ENCODE data around the gene CRNN. TPM values are rescaled to one million over a fixed set of nuclear protein-coding genes. Genes with fewer than 3 reads are reported as not detected.

Gene CRNN
- total RNA-seq, 2 donors from 2014 or later = not detected

DNA sequence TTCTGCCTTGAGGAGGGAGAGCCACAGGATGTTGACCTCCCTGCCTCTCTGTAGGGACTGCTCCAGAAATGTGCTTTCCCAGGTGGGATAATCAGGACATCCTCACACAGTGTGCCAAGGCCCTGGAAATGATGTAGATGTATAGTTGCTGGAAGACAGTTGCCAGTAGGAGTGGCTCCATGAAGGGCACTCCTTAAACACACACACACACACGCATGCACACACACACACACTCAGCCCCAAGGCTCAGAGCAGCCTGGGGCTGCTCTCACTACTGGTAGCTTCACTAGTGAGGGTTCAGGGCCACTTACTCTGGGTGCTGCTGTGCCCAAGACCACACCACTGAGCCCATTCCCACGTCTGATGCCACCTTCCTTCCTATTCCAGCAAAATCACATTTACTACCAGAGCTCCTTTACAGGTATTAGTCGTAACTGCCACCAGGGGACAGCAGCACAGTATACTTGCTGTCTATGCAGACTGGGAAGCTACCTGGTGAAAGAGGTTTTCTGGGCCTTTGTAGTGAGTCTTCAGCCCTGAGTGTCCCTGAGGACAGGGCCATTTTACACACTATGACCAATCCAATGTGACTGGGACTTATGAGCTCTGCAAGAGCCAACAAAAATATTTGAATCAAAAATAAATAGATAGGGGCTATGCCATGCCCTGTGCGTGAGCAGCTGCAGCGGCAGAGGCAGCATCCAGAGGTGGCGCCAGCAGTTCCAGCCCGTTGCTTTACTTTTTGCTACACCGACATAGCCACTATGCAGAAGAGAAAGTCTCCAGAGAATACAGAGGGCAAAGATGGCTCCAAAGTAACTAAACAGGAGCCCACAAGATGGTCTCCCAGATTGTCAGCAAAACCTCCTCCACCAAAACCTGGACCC lies 15.0 kb downstream of the CRNN start:
- Mint-ChIP-seq H3K4me1 (peaks cover 11% of the 10 kb centered on the region), H3K4me3 (no peak overlapping the region), H3K27ac (no peak overlapping the region), H3K9me3 (no peaks in the 10 kb centered on the region), H3K27me3 (no peaks in the 10 kb centered on the region), H3K36me3 (ENCODE audit: low read depth) (no peaks in the 10 kb centered on the region)
- peak; percentile 35 for ATAC-seq (replicated peaks)

DNA sequence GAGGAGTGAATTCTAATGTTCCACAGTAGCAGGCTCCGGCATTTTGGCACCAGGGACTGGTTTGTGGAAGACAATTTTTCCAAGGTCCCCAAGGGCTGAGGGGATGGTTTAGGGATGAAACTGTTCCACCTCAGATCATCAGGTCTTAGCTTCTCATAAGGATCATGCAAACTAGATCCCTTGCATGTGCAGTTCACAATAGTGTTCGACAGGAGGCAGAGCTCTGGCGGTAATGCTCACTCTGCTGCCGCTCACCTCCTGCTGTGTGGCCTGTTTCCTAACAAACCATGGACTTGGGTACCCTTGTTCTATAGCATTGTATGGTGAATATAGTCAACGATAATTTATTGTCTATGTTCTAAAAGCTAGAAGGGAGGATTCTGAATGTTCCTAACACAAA lies 16.6 kb downstream of the CRNN start:
- no peaks in the 10 kb centered on the region for H3K36me3 Mint-ChIP-seq (ENCODE audit: low read depth)
- ATAC-seq (replicated peaks) = no peak
- H3K27me3 Mint-ChIP-seq = no peaks in the 10 kb centered on the region
- H3K4me1 Mint-ChIP-seq = peaks cover 24% of the 10 kb centered on the region
- H3K4me3 Mint-ChIP-seq = no peak overlapping the region
- H3K27ac Mint-ChIP-seq = no peak overlapping the region
- no peaks in the 10 kb centered on the region for H3K9me3 Mint-ChIP-seq

DNA sequence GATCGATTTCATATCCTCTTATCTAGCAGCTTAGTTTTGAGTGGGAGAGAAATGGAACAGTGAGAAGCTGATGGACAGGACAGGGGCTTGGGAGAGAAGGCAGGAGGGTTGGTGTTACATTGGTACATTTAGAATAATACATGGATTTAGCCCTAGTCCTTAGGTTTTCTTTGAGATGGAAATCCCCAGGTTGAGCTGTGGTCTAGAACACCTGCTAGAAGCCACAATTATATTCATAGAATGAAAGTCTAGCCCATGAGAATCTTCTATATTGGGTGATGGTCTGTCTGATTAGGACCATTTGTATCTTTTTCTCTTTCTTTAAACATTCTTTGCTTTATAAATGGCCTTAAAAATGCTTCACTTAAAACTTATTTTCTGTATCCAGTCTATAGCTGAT lies 19.9 kb downstream of the CRNN start:
- no peak for ATAC-seq (replicated peaks)
- no peaks in the 10 kb centered on the region for H3K36me3 Mint-ChIP-seq (ENCODE audit: low read depth)
- H3K4me1 Mint-ChIP-seq = peaks cover 29% of the 10 kb centered on the region
- H3K27me3 Mint-ChIP-seq = peaks cover 6% of the 10 kb centered on the region
- peak overlapping the region; percentile 8 for H3K4me3 Mint-ChIP-seq
- no peak overlapping the region for H3K27ac Mint-ChIP-seq
- H3K9me3 Mint-ChIP-seq = no peaks in the 10 kb centered on the region

DNA sequence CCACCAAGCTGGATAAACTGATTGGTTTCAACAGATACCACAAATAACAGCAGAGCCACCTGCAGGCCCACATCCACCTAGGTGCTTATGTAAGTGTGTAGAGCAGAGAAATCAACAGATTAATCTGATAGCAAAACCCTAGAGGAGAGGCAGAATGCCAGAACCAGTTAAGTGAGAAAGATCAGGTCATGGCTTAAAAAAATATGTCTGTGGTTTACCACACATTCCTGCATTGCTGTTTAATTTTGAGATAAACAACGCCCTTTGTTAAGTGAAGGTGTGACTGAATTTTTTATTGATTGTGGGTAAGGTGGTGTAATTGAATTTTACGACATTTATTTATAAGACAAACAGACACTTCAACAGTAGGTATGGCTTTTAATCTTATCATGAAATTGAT lies 21.2 kb downstream of the CRNN start:
- Mint-ChIP-seq H3K4me3 (peak overlapping the region; percentile 1), H3K36me3 (ENCODE audit: low read depth) (no peaks in the 10 kb centered on the region), H3K27me3 (peaks cover 7% of the 10 kb centered on the region), H3K27ac (peak overlapping the region; percentile 1), H3K9me3 (no peaks in the 10 kb centered on the region), H3K4me1 (peaks cover 29% of the 10 kb centered on the region)
- ATAC-seq (replicated peaks) = peak; percentile 26

DNA sequence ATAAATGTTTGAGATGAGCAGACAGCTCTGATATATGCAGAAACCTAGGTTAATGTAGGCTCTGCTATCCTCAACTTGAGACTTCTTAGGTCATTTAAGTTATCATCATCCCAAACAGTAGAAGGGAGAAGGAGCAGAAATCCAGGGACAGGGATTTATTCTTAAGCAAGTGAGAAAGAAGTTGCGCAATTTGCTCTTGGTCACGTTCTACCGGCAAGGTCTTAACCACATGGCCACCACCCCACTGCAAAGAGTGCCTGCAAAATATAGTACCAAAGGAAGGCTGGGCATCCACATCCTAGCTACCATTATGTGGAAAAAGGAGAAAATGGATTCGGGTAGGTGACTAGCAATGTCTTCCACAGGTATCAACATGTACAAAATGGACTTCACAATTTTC lies 25.2 kb downstream of the CRNN start:
- Mint-ChIP-seq H3K4me3 (no peak overlapping the region), H3K27me3 (peaks cover 7% of the 10 kb centered on the region), H3K9me3 (no peaks in the 10 kb centered on the region), H3K36me3 (ENCODE audit: low read depth) (no peaks in the 10 kb centered on the region), H3K27ac (no peak overlapping the region), H3K4me1 (peaks cover 17% of the 10 kb centered on the region)
- ATAC-seq (replicated peaks) = no peak

DNA sequence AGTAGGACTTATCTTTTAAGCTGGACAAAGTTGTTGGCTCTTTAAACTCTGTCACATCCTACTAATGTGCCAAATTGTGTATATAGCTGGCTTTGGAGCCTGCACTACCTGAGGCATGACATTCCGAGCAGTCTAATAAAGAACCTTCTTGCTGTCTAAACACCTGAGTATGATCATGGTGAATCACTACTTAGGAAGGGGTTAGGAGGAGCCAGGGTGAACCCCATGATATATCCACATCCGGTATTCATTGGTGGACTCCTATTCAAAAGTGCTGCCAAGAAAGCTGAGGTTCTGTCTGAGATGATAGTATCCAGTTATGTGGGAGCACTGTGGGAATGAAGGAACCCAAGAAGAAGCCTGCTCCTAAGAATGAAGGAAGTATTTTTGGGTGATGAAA lies 27.1 kb downstream of the CRNN start:
- Mint-ChIP-seq H3K36me3 (ENCODE audit: low read depth) (no peaks in the 10 kb centered on the region), H3K4me1 (peaks cover under 1% of the 10 kb centered on the region), H3K27ac (no peak overlapping the region), H3K9me3 (no peaks in the 10 kb centered on the region), H3K4me3 (no peak overlapping the region), H3K27me3 (peaks cover 7% of the 10 kb centered on the region)
- ATAC-seq (replicated peaks) = no peak

DNA sequence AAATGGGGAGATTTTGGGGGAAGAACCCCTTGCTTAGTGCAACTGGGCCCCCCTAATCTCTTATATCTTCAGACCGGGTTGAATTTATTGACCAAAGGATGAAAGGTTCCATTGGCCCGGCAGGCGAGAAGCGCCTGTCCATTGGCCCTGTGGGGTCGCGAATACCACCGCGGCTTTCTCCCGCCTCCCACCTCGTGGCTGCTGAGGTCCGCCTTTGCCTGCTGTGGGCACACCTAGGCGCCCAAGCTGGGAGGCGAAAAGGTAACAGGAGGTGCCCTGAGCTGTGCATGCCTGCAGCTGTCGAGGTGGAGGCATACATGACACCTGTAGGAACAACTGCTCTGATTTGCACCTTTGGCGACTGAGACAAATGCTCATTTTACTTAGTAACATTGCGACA lies 33.1 kb downstream of the CRNN start:
- H3K4me1 Mint-ChIP-seq = no peaks in the 10 kb centered on the region
- H3K36me3 Mint-ChIP-seq (ENCODE audit: low read depth) = no peaks in the 10 kb centered on the region
- H3K4me3 Mint-ChIP-seq = no peak overlapping the region
- no peaks in the 10 kb centered on the region for H3K27me3 Mint-ChIP-seq
- H3K27ac Mint-ChIP-seq = no peak overlapping the region
- H3K9me3 Mint-ChIP-seq = no peaks in the 10 kb centered on the region
- ATAC-seq (replicated peaks) = no peak

DNA sequence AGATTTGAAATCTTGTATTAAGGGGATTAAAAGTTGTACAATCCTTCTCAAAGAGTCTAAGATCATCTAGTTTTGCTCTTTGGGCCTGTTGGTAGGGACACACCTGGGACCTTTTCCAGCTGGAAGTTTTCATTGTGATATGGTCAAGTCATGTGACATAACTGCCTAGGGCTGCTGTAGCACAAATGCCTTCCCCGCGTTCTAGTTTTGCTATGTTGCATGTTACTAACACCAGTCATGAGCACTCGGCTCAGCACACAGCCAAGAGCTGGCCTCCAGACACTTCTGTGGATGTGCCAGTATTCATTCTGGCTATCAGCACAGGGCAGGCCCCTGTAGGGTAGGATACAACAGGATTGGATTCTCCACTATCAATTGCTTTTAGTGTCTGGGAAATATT lies 39.6 kb downstream of the CRNN start:
- H3K36me3 Mint-ChIP-seq (ENCODE audit: low read depth) = no peaks in the 10 kb centered on the region
- H3K4me3 Mint-ChIP-seq = no peak overlapping the region
- no peaks in the 10 kb centered on the region for H3K4me1 Mint-ChIP-seq
- H3K27me3 Mint-ChIP-seq = no peaks in the 10 kb centered on the region
- ATAC-seq (replicated peaks) = no peak
- H3K27ac Mint-ChIP-seq = no peak overlapping the region
- H3K9me3 Mint-ChIP-seq = peaks cover 1% of the 10 kb centered on the region

DNA sequence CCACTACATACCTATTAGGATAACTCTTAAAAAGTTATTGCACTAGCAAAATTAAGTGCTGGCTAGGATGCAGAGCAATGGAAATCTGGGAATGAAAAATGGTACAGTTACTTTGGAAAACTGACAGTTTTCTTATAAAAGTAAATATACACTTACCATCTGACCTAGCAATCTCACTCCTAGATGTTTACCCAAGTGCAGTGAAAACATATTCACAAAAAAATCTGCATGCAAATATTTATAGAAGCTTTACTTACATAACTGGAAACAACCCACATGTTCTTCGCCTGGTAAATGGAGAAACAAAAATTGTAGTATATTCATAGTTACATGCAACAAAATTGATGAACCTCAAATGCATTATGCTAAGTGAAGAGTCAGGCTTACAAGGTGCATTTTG lies 41.4 kb downstream of the CRNN start:
- H3K4me1 Mint-ChIP-seq = no peaks in the 10 kb centered on the region
- no peak overlapping the region for H3K4me3 Mint-ChIP-seq
- H3K9me3 Mint-ChIP-seq = peaks cover 6% of the 10 kb centered on the region
- no peak overlapping the region for H3K27ac Mint-ChIP-seq
- no peaks in the 10 kb centered on the region for H3K36me3 Mint-ChIP-seq (ENCODE audit: low read depth)
- no peaks in the 10 kb centered on the region for H3K27me3 Mint-ChIP-seq
- no peak for ATAC-seq (replicated peaks)

DNA sequence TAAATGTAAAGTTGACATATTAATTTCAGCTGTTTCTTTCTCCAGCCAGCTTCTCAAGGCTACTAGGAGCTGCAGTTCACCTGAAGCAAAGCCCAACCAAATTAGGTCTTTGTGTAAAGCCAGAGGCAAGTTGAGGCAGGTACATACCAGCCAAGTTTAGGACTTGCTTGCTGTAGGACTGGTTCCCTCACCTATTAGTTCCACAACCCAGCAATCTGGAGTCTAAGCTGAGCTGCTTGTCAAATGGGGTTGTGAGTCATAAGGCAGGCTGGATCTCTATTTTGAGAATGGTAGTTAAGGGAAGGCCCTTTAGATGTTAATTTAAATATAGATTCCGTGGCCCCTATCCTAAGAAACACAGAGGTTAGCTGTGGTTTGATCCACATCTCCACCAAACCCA lies 46.6 kb downstream of the CRNN start:
- ATAC-seq (replicated peaks) = no peak
- H3K9me3 Mint-ChIP-seq = peaks cover 6% of the 10 kb centered on the region
- no peak overlapping the region for H3K27ac Mint-ChIP-seq
- no peak overlapping the region for H3K4me3 Mint-ChIP-seq
- H3K27me3 Mint-ChIP-seq = peaks cover 3% of the 10 kb centered on the region
- no peaks in the 10 kb centered on the region for H3K4me1 Mint-ChIP-seq
- H3K36me3 Mint-ChIP-seq (ENCODE audit: low read depth) = no peaks in the 10 kb centered on the region

DNA sequence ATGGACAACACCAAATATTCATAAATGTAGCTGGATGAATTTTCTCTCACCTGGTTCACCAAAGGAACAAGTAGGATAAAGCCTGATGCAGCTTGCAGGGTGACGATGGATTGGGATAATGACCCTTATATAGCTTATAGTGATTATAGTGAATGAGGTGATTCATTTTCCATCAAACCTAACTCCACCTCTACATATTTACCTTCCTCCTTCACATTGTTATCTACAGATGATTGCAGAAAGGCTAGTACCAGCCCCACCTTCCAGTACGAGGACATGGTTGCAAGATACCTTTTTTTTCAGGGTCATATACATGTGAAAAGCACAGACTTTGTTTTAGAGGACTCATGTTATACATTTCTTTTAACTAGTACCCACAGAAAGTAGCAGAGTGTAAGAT lies 54.2 kb downstream of the CRNN start, which contains the start of gene FLG2:
Gene FLG2, minus strand, starts transcription at position 101 of the 400 bp plus-strand sequence. CDS start 1,122 bp downstream, outside the sequence.
- Mint-ChIP-seq H3K9me3 (no peaks in the 10 kb centered on the region), H3K36me3 (ENCODE audit: low read depth) (no peaks in the 10 kb centered on the region), H3K27ac (no peak within 1 kb of the TSS), H3K4me3 (no peak within 1 kb of the TSS), H3K4me1 (no peaks in the 10 kb centered on the region), H3K27me3 (peaks cover 3% of the 10 kb centered on the region)
- no peak for ATAC-seq (replicated peaks)

Other genes starting within 250 kb of the CRNN start
- not detected for gene HRNR, start 190.1 kb downstream of the CRNN start, total RNA-seq
- gene FLG, start 89.0 kb downstream of the CRNN start, total RNA-seq = not detected
- gene FLG2, start 54.3 kb downstream of the CRNN start, total RNA-seq = not detected
- not detected for gene LCE5A, start 96.5 kb upstream of the CRNN start, total RNA-seq
- not detected for gene CRCT1, start 100.2 kb upstream of the CRNN start, total RNA-seq
- not detected for gene LCE3E, start 152.5 kb upstream of the CRNN start, total RNA-seq
- gene LCE3D, start 166.3 kb upstream of the CRNN start, total RNA-seq = not detected
- gene LCE3C, start 186.0 kb upstream of the CRNN start, total RNA-seq = not detected
- gene LCE3B, start 199.5 kb upstream of the CRNN start, total RNA-seq = not detected
- not detected for gene LCE3A, start 208.8 kb upstream of the CRNN start, total RNA-seq
- not detected for gene LCE2D, start 249.1 kb upstream of the CRNN start, total RNA-seq